CD14-positive monocyte (primary cell): ENCODE measurements around the gene CCDC149. TPM values are rescaled to one million over a fixed set of nuclear protein-coding genes. Genes with fewer than 3 reads are reported as not detected.

Experiments
- DNase-seq, 3 donors: peaks; one replicate each; pipeline ENCODE4 v3.0.0-alpha.2; 2011 to 2022
- H2AFZ ChIP-seq: 2 replicates; pipeline ENCODE4 v1.6.0; 2012; ENCODE audit warnings: mild to moderate bottlenecking, low read depth, low read length, inconsistent platforms; ENCODE audit not compliant: insufficient read depth, poor library complexity, severe bottlenecking
- H3K27ac ChIP-seq, 2 donors: 1 replicate in 1 of 2; 2 replicates in 1 of 2; pipeline ENCODE4 v1.5.1; 2012 to 2013; ENCODE audit warnings: low read length in 2 of 2, control low read depth in 1 of 2, inconsistent platforms in 1 of 2, low read depth in 1 of 2, mild to moderate bottlenecking in 1 of 2
- H3K27me3 ChIP-seq, 2 donors: one replicate each; pipeline versions ENCODE4 v1.6.0 to v1.6.1; 2011 to 2013; ENCODE audit warnings: low read length in 2 of 2; ENCODE audit not compliant: control insufficient read depth in 2 of 2, insufficient read depth in 2 of 2
- H3K36me3 ChIP-seq, 2 donors: replicated peaks in 1 of 2; 1 replicate in 1 of 2; 2 replicates in 1 of 2; pipeline versions ENCODE4 v1.5.1 to v1.6.1; 2012 to 2013; ENCODE audit warnings: low read length in 2 of 2, control low read depth in 1 of 2, inconsistent platforms in 1 of 2, mild to moderate bottlenecking in 1 of 2; ENCODE audit not compliant: insufficient read depth in 2 of 2, control insufficient read depth in 1 of 2
- H3K4me1 ChIP-seq, 2 donors: 1 replicate in 1 of 2; 2 replicates in 1 of 2; pipeline versions ENCODE4 v1.5.1 to v1.6.1; 2012 to 2013; ENCODE audit warnings: low read length in 2 of 2, control low read depth in 1 of 2, inconsistent platforms in 1 of 2, mild to moderate bottlenecking in 1 of 2, moderate library complexity in 1 of 2; ENCODE audit not compliant: insufficient read depth in 2 of 2, control insufficient read depth in 1 of 2
- H3K4me2 ChIP-seq: replicated peaks from 2 replicates; pipeline ENCODE3; 2012; ENCODE audit warnings: low read length, moderate library complexity, mild to moderate bottlenecking; ENCODE audit not compliant: poor library complexity, severe bottlenecking; ENCODE audit errors: extremely low read depth
- H3K4me3 ChIP-seq, 3 experiments: fragments of 200-600 bp in 1 of 3; sonication (generic) in 1 of 3; replicated peaks in 1 of 3; 1 replicate in 2 of 3; 2 replicates in 1 of 3; pipeline ENCODE4 v1.5.1; 2011 to 2013; ENCODE audit warnings: low read length in 3 of 3, mild to moderate bottlenecking in 3 of 3, control low read depth in 2 of 3, low read depth in 2 of 3, inconsistent platforms in 1 of 3, moderate library complexity in 1 of 3
- H3K79me2 ChIP-seq: 2 replicates; pipeline ENCODE4 v1.6.0; 2012; ENCODE audit warnings: mild to moderate bottlenecking, control low read depth, inconsistent platforms, low read length, moderate library complexity; ENCODE audit not compliant: insufficient read depth
- H3K9ac ChIP-seq: 2 replicates; pipeline ENCODE4 v1.6.0; 2017; ENCODE audit warnings: low read length, mild to moderate bottlenecking; ENCODE audit not compliant: insufficient read depth, poor library complexity, severe bottlenecking
- H3K9me3 ChIP-seq, 2 donors: replicated peaks in 1 of 2; 1 replicate in 1 of 2; 2 replicates in 1 of 2; pipeline versions ENCODE4 v1.5.1 to v1.6.1; 2012 to 2013; ENCODE audit warnings: low read length in 2 of 2, control low read depth in 1 of 2; ENCODE audit not compliant: control insufficient read depth in 1 of 2, insufficient read depth in 1 of 2
- H4K20me1 ChIP-seq: 2 replicates; pipeline ENCODE4 v1.6.0; 2012; ENCODE audit warnings: mild to moderate bottlenecking, low read length, control low read depth, moderate library complexity; ENCODE audit not compliant: insufficient read depth
- H3K27ac Mint-ChIP-seq, 7 donors: one replicate each; pipeline ENCODE4 v1.8.0; 2020; ENCODE audit warnings: mild to moderate bottlenecking in 7 of 7, mixed read lengths in 7 of 7, moderate library complexity in 6 of 7, inconsistent platforms in 2 of 7
- H3K27me3 Mint-ChIP-seq, 3 donors: one replicate each; pipeline ENCODE4 v1.8.0; 2021 to 2022; ENCODE audit warnings: low read depth in 3 of 3, mild to moderate bottlenecking in 3 of 3, mixed read lengths in 3 of 3, moderate library complexity in 3 of 3, inconsistent platforms in 1 of 3
- H3K36me3 Mint-ChIP-seq, 2 donors: one replicate each; pipeline ENCODE4 v1.8.0; 2020; ENCODE audit warnings: mixed read lengths in 2 of 2, inconsistent platforms in 1 of 2, mild to moderate bottlenecking in 1 of 2
- H3K4me1 Mint-ChIP-seq: one replicate; pipeline ENCODE4 v1.8.0; 2020; ENCODE audit warnings: mild to moderate bottlenecking, mixed read lengths
- H3K4me3 Mint-ChIP-seq, 2 donors: one replicate each; pipeline ENCODE4 v1.8.0; 2020; ENCODE audit warnings: mild to moderate bottlenecking in 2 of 2, mixed read lengths in 2 of 2, moderate library complexity in 1 of 2
- H3K9me3 Mint-ChIP-seq, 7 donors: one replicate each; pipeline ENCODE4 v1.8.0; 2020 to 2022; ENCODE audit warnings: mixed read lengths in 7 of 7, mild to moderate bottlenecking in 6 of 7, moderate library complexity in 6 of 7, inconsistent platforms in 2 of 7
- CTCF ChIP-seq: fragments of 200-600 bp; IDR thresholded peaks from one replicate; pipeline ENCODE4 v1.8.0; 2022; ENCODE audit warnings: antibody characterized with exemption, mild to moderate bottlenecking
- WGBS: methylation state at CpG from one replicate; pipeline ENCODE4 v1.1.5; 2013; ENCODE audit warnings: missing lambda C conversion rate; ENCODE audit not compliant: insufficient coverage; 5-methylcytosine and 5-hydroxymethylcytosine counted together
- intact Hi-C, 2 donors: fragments of 100-400 bp; cut with micrococcal nuclease; formaldehyde crosslinking; loops; one replicate each; pipeline versions ENCODE4 v1.15.0 to v1.15.1; 2023
- polyA plus RNA-seq, 3 donors: library from polyadenylated mRNA; depleted of rRNA in 1 of 3; unstranded in 2 of 3; stranded (reverse) in 1 of 3; fragments of 300-500 nt in 2 of 3; fragments of >200 nt in 1 of 3; fragmentation: Illumina TruSeq in 2 of 3; gene quantifications; 1 replicate in 2 of 3; 2 replicates in 1 of 3; pipeline ENCODE4 v1.2.3, GENCODE V29; 2012 to 2021

Gene CCDC149
- polyA plus RNA-seq, 3 donors: 5.5 to 15.8 (median 14.9) TPM

GRCh38 chr4:24768604-24769003, 144.2 kb downstream of the CCDC149 start:
- no peak overlapping the region for H3K27ac Mint-ChIP-seq
- no peak overlapping the region for H3K27ac ChIP-seq
- H2AFZ ChIP-seq: no peak overlapping the region
- peaks cover 1 to 3% (median 2%) of the 10 kb centered on the region in 3 donors for H3K27me3 Mint-ChIP-seq
- intact Hi-C loops: no loop called here
- no peak overlapping the region for H3K9ac ChIP-seq
- peaks cover 3 to 7% of the 10 kb centered on the region in 2 donors for H3K4me1 ChIP-seq
- peaks cover 0 to 5% (median 1%) of the 10 kb centered on the region in 7 donors for H3K9me3 Mint-ChIP-seq
- no peaks in the 10 kb centered on the region for H3K9me3 ChIP-seq
- H3K36me3 ChIP-seq: no peaks in the 10 kb centered on the region
- H3K4me3 ChIP-seq: no peak overlapping the region
- H3K36me3 Mint-ChIP-seq: no peaks in the 10 kb centered on the region
- no peak overlapping the region for H3K4me3 Mint-ChIP-seq
- TF ChIP-seq CTCF: no peak
- H3K4me2 ChIP-seq: no peak overlapping the region
- H3K4me1 Mint-ChIP-seq: peaks cover 9% of the 10 kb centered on the region
- no peaks in the 10 kb centered on the region for H3K27me3 ChIP-seq
- no peaks in the 10 kb centered on the region for H3K79me2 ChIP-seq
- no peak for DNase-seq
- no peaks in the 10 kb centered on the region for H4K20me1 ChIP-seq

- Histone ChIP-seq H3K4me3 (no peak overlapping the region), H2AFZ (no peak overlapping the region), H4K20me1 (no peaks in the 10 kb centered on the region), H3K9me3 (no peaks in the 10 kb centered on the region), H3K4me2 (no peak overlapping the region), H3K4me1 (peaks cover 3 to 7% of the 10 kb centered on the region in 2 donors), H3K9ac (no peak overlapping the region), H3K79me2 (no peaks in the 10 kb centered on the region), H3K27ac (no peak overlapping the region), H3K27me3 (no peaks in the 10 kb centered on the region), H3K36me3 (no peaks in the 10 kb centered on the region)
- intact Hi-C loops: no loop called here
- peaks cover 0 to 5% (median 1%) of the 10 kb centered on the region in 7 donors for H3K9me3 Mint-ChIP-seq
- H3K4me3 Mint-ChIP-seq: no peak overlapping the region
- no peak overlapping the region for H3K27ac Mint-ChIP-seq
- peaks cover 1 to 3% (median 2%) of the 10 kb centered on the region in 3 donors for H3K27me3 Mint-ChIP-seq
- DNase-seq: no peak
- peaks cover 9% of the 10 kb centered on the region for H3K4me1 Mint-ChIP-seq
- no peaks in the 10 kb centered on the region for H3K36me3 Mint-ChIP-seq
- TF ChIP-seq CTCF: no peak
- WGBS: 100% methylated on average over 1 of the region's 5 CpGs
These were observed 144.8 kb downstream of the CCDC149 start for GRCh38 chr4:24768006-24768405.
